IMR-90 (cell line): Measurements from ENCODE around the gene NSL1. TPM values are rescaled to one million over a fixed set of nuclear protein-coding genes. Genes with fewer than 3 reads are reported as not detected.

Experiments used
- ATAC-seq: fragments of 200-7000 bp; cut with Tn5 transposase; 2 replicates; pipeline ENCODE4 v1.9.1; 2020; ENCODE audit warnings: low read depth, mild to moderate bottlenecking, moderate library complexity
- BruUV-seq: library from RNA; stranded (reverse); fragments of 400-500 nt; replicated peaks from 2 replicates; lab custom pipeline; 2021; lab: Mats Ljungman, UMichigan
- CTCF ChIA-PET: fragments of 300-600 bp; formaldehyde crosslinking; extraction: SDS; loops from one replicate; lab custom pipeline; 2021; ENCODE audit warnings: antibody characterized with exemption; lab: Yijun Ruan, JAX
- POLR2A ChIA-PET: fragments of 300-600 bp; sonication (Branson Sonifier 250); formaldehyde crosslinking; loops from one replicate; lab custom pipeline; 2022; ENCODE audit warnings: antibody characterized with exemption; ENCODE audit not compliant: unreplicated experiment; lab: Charles Lee
- DNase-seq: peaks from one replicate; pipeline ENCODE4 v3.0.0; 2013
- H2AFZ ChIP-seq: replicated peaks from 2 replicates; pipeline ENCODE3; 2013; ENCODE audit warnings: low read length, mild to moderate bottlenecking; ENCODE audit not compliant: poor library complexity
- H2AK5ac ChIP-seq: 2 replicates; pipeline ENCODE4 v1.6.1; 2013; ENCODE audit warnings: low read depth, low read length, inconsistent platforms
- H2AK9ac ChIP-seq: replicated peaks from 2 replicates; pipeline ENCODE3; 2013; ENCODE audit warnings: mild to moderate bottlenecking, low read depth, low read length, moderate library complexity; ENCODE audit not compliant: poor library complexity
- H2BK120ac ChIP-seq: 2 replicates; pipeline ENCODE4 v1.6.1; 2013; ENCODE audit warnings: low read depth, low read length, inconsistent platforms
- H2BK15ac ChIP-seq: 3 replicates; pipeline ENCODE4 v1.6.1; 2013; ENCODE audit warnings: low read depth, low read length, inconsistent platforms
- H2BK20ac ChIP-seq: 2 replicates; pipeline ENCODE4 v1.6.1; 2013; ENCODE audit warnings: low read depth, mild to moderate bottlenecking, inconsistent platforms, low read length, moderate library complexity
- H2BK5ac ChIP-seq: 2 replicates; pipeline ENCODE4 v1.6.1; 2013; ENCODE audit warnings: mild to moderate bottlenecking, low read depth, low read length, inconsistent platforms; ENCODE audit not compliant: poor library complexity, severe bottlenecking
- H3K14ac ChIP-seq: replicated peaks from 2 replicates; pipeline ENCODE4 v1.6.1; 2013; ENCODE audit warnings: low read depth, low read length, inconsistent platforms
- H3K18ac ChIP-seq: 2 replicates; pipeline ENCODE4 v1.6.1; 2013; ENCODE audit warnings: low read depth, low read length, control low read depth
- H3K23ac ChIP-seq: 2 replicates; pipeline ENCODE4 v1.6.1; 2013; ENCODE audit warnings: low read depth, low read length, inconsistent platforms
- H3K27ac ChIP-seq: 2 replicates; pipeline ENCODE4 v1.5.1; 2013; ENCODE audit warnings: mild to moderate bottlenecking, control low read depth, low read length; ENCODE audit not compliant: insufficient read depth
- H3K27me3 ChIP-seq: 2 replicates; pipeline ENCODE4 v1.6.1; 2013; ENCODE audit warnings: low read length; ENCODE audit not compliant: control insufficient read depth, insufficient read depth
- H3K36me3 ChIP-seq: 2 replicates; pipeline ENCODE4 v1.6.1; 2013; ENCODE audit warnings: low read length, mixed read lengths; ENCODE audit not compliant: control insufficient read depth, insufficient read depth
- H3K4ac ChIP-seq: 2 replicates; pipeline ENCODE4 v1.6.1; 2013; ENCODE audit warnings: low read depth, low read length, inconsistent platforms
- H3K4me1 ChIP-seq: 2 replicates; pipeline ENCODE4 v1.6.1; 2013; ENCODE audit warnings: low read length, mixed read lengths; ENCODE audit not compliant: control insufficient read depth, insufficient read depth
- H3K4me2 ChIP-seq: 2 replicates; pipeline ENCODE4 v1.6.1; 2013; ENCODE audit warnings: low read depth, mild to moderate bottlenecking, control low read depth, low read length, moderate library complexity
- H3K4me3 ChIP-seq: 2 replicates; pipeline ENCODE4 v1.5.1; 2013; ENCODE audit warnings: low read depth, mild to moderate bottlenecking, control low read depth, low read length, moderate library complexity; ENCODE audit not compliant: insufficient read depth
- H3K56ac ChIP-seq: 2 replicates; pipeline ENCODE4 v1.6.1; 2013; ENCODE audit warnings: low read length, inconsistent platforms; ENCODE audit not compliant: insufficient read depth; ENCODE audit errors: extremely low read depth
- H3K79me1 ChIP-seq, 2 experiments: 2 replicates each; pipeline ENCODE4 v1.6.1; 2013; ENCODE audit warnings: low read length in 2 of 2, inconsistent platforms in 1 of 2, low read depth in 1 of 2
- H3K9ac ChIP-seq: 2 replicates; pipeline ENCODE4 v1.6.1; 2013; ENCODE audit warnings: low read depth, low read length, control low read depth
- H3K9me1 ChIP-seq: 2 replicates; pipeline ENCODE4 v1.6.1; 2013; ENCODE audit warnings: low read length, inconsistent platforms; ENCODE audit not compliant: insufficient read depth
- H3K9me3 ChIP-seq: 2 replicates; pipeline ENCODE4 v1.6.1; 2013; ENCODE audit warnings: low read length; ENCODE audit not compliant: control insufficient read depth, insufficient read depth
- H4K20me1 ChIP-seq: 2 replicates; pipeline ENCODE4 v1.6.1; 2013; ENCODE audit warnings: low read length, inconsistent platforms; ENCODE audit not compliant: insufficient read depth
- H4K5ac ChIP-seq: 2 replicates; pipeline ENCODE4 v1.6.1; 2013; ENCODE audit warnings: mild to moderate bottlenecking, low read depth, low read length, control low read depth
- H4K8ac ChIP-seq, 2 experiments: 2 replicates each; pipeline ENCODE4 v1.6.1; 2013; ENCODE audit warnings: low read depth in 2 of 2, low read length in 2 of 2, control low read depth in 1 of 2, inconsistent platforms in 1 of 2
- H4K91ac ChIP-seq: 2 replicates; pipeline ENCODE4 v1.6.1; 2013; ENCODE audit warnings: low read depth, low read length, inconsistent platforms; ENCODE audit not compliant: insufficient read depth
- CEBPB ChIP-seq: IDR thresholded peaks from 2 replicates; pipeline ENCODE4 v1.6.1; 2012; ENCODE audit warnings: low read depth, low read length, improper control_type of control experiment
- CHD1 ChIP-seq: IDR thresholded peaks from 2 replicates; pipeline ENCODE4 v1.6.1; 2012; ENCODE audit warnings: low read depth, low read length, improper control_type of control experiment
- NFE2L2 ChIP-seq: fragments of 150-350 bp; IDR thresholded peaks from 2 replicates; pipeline ENCODE4 v1.6.1; 2016; ENCODE audit warnings: low read depth, mild to moderate bottlenecking, low read length
- POLR2A ChIP-seq: IDR thresholded peaks from 2 replicates; pipeline ENCODE4 v1.6.1; 2012; ENCODE audit warnings: mild to moderate bottlenecking, low read depth, low read length
- RAD21 ChIP-seq: IDR thresholded peaks from 2 replicates; pipeline ENCODE4 v1.6.1; 2012; ENCODE audit warnings: low read length, improper control_type of control experiment
- WGBS, 2 experiments: methylation state at CpG; one replicate each; pipeline versions ENCODE4 v1.1.5 to v1.1.7; 2013; ENCODE audit warnings: missing lambda C conversion rate in 2 of 2; ENCODE audit not compliant: insufficient read length in 1 of 2; ENCODE audit errors: extremely low coverage in 2 of 2; 5-methylcytosine and 5-hydroxymethylcytosine counted together
- dilution Hi-C: fragments of 300-500 bp; cut with HindIII; formaldehyde crosslinking; loops from one replicate; pipeline ENCODE4 v1.14.3; 2018; ENCODE audit warnings: low sequenced_read_pairs; ENCODE audit not compliant: unreplicated experiment
- in situ Hi-C: fragments of 300-500 bp; cut with MboI; formaldehyde crosslinking; loops from 3 replicates; pipeline ENCODE4 v1.14.3; 2019; ENCODE audit warnings: low sequenced_read_pairs, inconsistent platforms, mixed read lengths
- intact Hi-C: fragments of 100-400 bp; cut with micrococcal nuclease; formaldehyde crosslinking; loops from 2 replicates; pipeline ENCODE4 v1.10.0; 2022
- polyA plus RNA-seq, 3 experiments: library from polyadenylated mRNA; depleted of rRNA; stranded (reverse); fragments of >200 nt; gene quantifications; 2 replicates each; pipeline ENCODE4 v1.2.3, GENCODE V29; 2012; ENCODE audit warnings: low replicate concordance in 1 of 3
- total RNA-seq: library from RNA; depleted of rRNA; stranded (reverse); fragments of >200 nt; gene quantifications from 2 replicates; pipeline ENCODE4 v1.2.3, GENCODE V29; 2012

The NSL1 gene
- total and polyA plus RNA-seq, 2 of the 4 experiments (the other 2 are of a cell fraction): 19.1 to 42.5 TPM

GRCh38 chr1:212677573-212677972 is 114.0 kb downstream of the NSL1 start:
- no peak overlapping the region for H3K27ac ChIP-seq
- 40% methylated on average over 1 of the region's 4 CpGs; no CpG with 5 or more reads in 1 of the 2 experiments for WGBS, 2 experiments
- peaks cover 2% of the 10 kb centered on the region; the same call in 1 of the 2 replicates for H3K27me3 ChIP-seq
- no TSS peak for BruUV-seq
- no peak overlapping the region for H2AK9ac ChIP-seq
- no peak overlapping the region for H2AK5ac ChIP-seq
- no peak overlapping the region for H3K4ac ChIP-seq
- in situ Hi-C loops: no loop called here
- H2AFZ ChIP-seq: no peak overlapping the region
- ChIA-PET CTCF (interaction anchor here (1.3 kb wide), 1 partner anchor 13 kb away, joined by 4 read pairs; no protein-coding TSS in a partner anchor), POLR2A (no interaction called here)
- ATAC-seq: no peak
- intact Hi-C loops: no loop called here
- H3K9ac ChIP-seq: no peak overlapping the region
- H3K18ac ChIP-seq: no peak overlapping the region
- no peaks in the 10 kb centered on the region for H3K4me1 ChIP-seq
- dilution Hi-C loops: no loop called here
- H3K9me3 ChIP-seq: no peaks in the 10 kb centered on the region
- H2BK120ac ChIP-seq: no peak overlapping the region
- H3K56ac ChIP-seq: no peak overlapping the region
- no peak overlapping the region for H3K23ac ChIP-seq
- no peak overlapping the region for H4K91ac ChIP-seq
- no peaks in the 10 kb centered on the region for H4K20me1 ChIP-seq
- no peak overlapping the region for H3K4me2 ChIP-seq
- no peak overlapping the region for H3K4me3 ChIP-seq
- no peak for TF ChIP-seq POLR2A
- TF ChIP-seq RAD21: no peak
- no peak for TF ChIP-seq NFE2L2
- TF ChIP-seq CEBPB: no peak
- TF ChIP-seq CHD1: no peak
- H4K5ac ChIP-seq: no peak overlapping the region
- no peak overlapping the region for H4K8ac ChIP-seq
- no peak overlapping the region for H2BK15ac ChIP-seq
- H2BK20ac ChIP-seq: no peak overlapping the region
- no peaks in the 10 kb centered on the region for H3K9me1 ChIP-seq
- H3K36me3 ChIP-seq: no peaks in the 10 kb centered on the region
- no peak for DNase-seq
- H3K14ac ChIP-seq: no peak overlapping the region
- H2BK5ac ChIP-seq: no peak overlapping the region
- H3K79me1 ChIP-seq: no peaks in the 10 kb centered on the region
